GM23338 (cell line): ENCODE results near the gene NLN. TPM values are rescaled to one million over a fixed set of nuclear protein-coding genes. Genes with fewer than 3 reads are reported as not detected.

ENCODE experiments used
- ATAC-seq: fragments of 200-7000 bp; cut with Tn5 transposase; 3 replicates; pipeline ENCODE4 v1.9.1; 2020
- DNase-seq: peaks from one replicate; pipeline ENCODE4 v3.0.0-alpha.2; 2015; ENCODE audit warnings: low spot score
- H2AFZ ChIP-seq: fragments of 200-600 bp; sonication (generic); 2 replicates; pipeline ENCODE4 v1.8.0; 2016; ENCODE audit warnings: antibody characterized with exemption, mild to moderate bottlenecking, moderate library complexity
- H3F3A ChIP-seq: fragments of 200-600 bp; sonication (generic); replicated peaks from 2 replicates; pipeline ENCODE4 v1.8.0; 2017; ENCODE audit warnings: antibody characterized with exemption, mixed run types, low read depth
- H3K27ac ChIP-seq: fragments of 200-600 bp; sonication (generic); 2 replicates; pipeline ENCODE4 v1.6.1; 2016; ENCODE audit warnings: low read depth
- H3K27me3 ChIP-seq: fragments of 200-600 bp; sonication (generic); 2 replicates; pipeline ENCODE4 v1.8.0; 2016; ENCODE audit warnings: mild to moderate bottlenecking, mixed run types, moderate library complexity; ENCODE audit not compliant: insufficient read depth
- H3K36me3 ChIP-seq: fragments of 200-600 bp; sonication (generic); 2 replicates; pipeline ENCODE4 v1.8.0; 2016; ENCODE audit warnings: mild to moderate bottlenecking; ENCODE audit not compliant: insufficient read depth
- H3K4me1 ChIP-seq: fragments of 200-600 bp; sonication (generic); 2 replicates; pipeline ENCODE4 v1.8.0; 2016; ENCODE audit warnings: mild to moderate bottlenecking, moderate library complexity; ENCODE audit not compliant: insufficient read depth
- H3K4me2 ChIP-seq: fragments of 200-600 bp; sonication (generic); 2 replicates; pipeline ENCODE4 v1.7.1; 2017; ENCODE audit warnings: mixed run types
- H3K4me3 ChIP-seq: fragments of 200-600 bp; sonication (generic); 2 replicates; pipeline ENCODE4 v1.6.1; 2016; ENCODE audit warnings: mixed run types
- H3K79me2 ChIP-seq: fragments of 200-600 bp; sonication (generic); replicated peaks from 2 replicates; pipeline ENCODE4 v1.8.0; 2017; ENCODE audit warnings: mild to moderate bottlenecking; ENCODE audit not compliant: insufficient read depth
- H3K9me2 ChIP-seq: fragments of 200-600 bp; sonication (generic); 2 replicates; pipeline ENCODE4 v1.8.0; 2017; ENCODE audit not compliant: insufficient read depth
- H4K20me1 ChIP-seq: fragments of 200-600 bp; sonication (generic); replicated peaks from 2 replicates; pipeline ENCODE4 v1.8.0; 2017; ENCODE audit warnings: mild to moderate bottlenecking; ENCODE audit not compliant: insufficient read depth
- H3K27ac Mint-ChIP-seq: 2 replicates; pipeline ENCODE4 v1.8.0; 2020; ENCODE audit warnings: inconsistent platforms, mild to moderate bottlenecking, moderate library complexity, mixed read lengths
- H3K27me3 Mint-ChIP-seq: 3 replicates; pipeline ENCODE4 v1.8.0; 2022; ENCODE audit warnings: low read depth, mild to moderate bottlenecking, moderate library complexity, mixed read lengths, inconsistent platforms; ENCODE audit not compliant: insufficient read depth, poor library complexity
- H3K36me3 Mint-ChIP-seq: 3 replicates; pipeline ENCODE4 v1.8.0; 2021; ENCODE audit warnings: low read depth, mild to moderate bottlenecking, inconsistent platforms, moderate library complexity, mixed read lengths
- H3K4me1 Mint-ChIP-seq: 3 replicates; pipeline ENCODE4 v1.8.0; 2020; ENCODE audit warnings: mild to moderate bottlenecking, inconsistent platforms, mixed read lengths
- H3K4me3 Mint-ChIP-seq: 3 replicates; pipeline ENCODE4 v1.8.0; 2021; ENCODE audit warnings: moderate library complexity, mild to moderate bottlenecking, inconsistent platforms, mixed read lengths
- H3K9me3 Mint-ChIP-seq: 3 replicates; pipeline ENCODE4 v1.8.0; 2020; ENCODE audit warnings: moderate library complexity, mild to moderate bottlenecking, inconsistent platforms, mixed read lengths
- CREB1 ChIP-seq: fragments of 250-450 bp; sonication (Bioruptor Pico); IDR thresholded peaks from 2 replicates; pipeline ENCODE4 v1.5.0; 2020; ENCODE audit warnings: low read depth, mild to moderate bottlenecking, moderate library complexity
- EZH2 ChIP-seq: fragments of 200-600 bp; sonication (generic); IDR thresholded peaks from one replicate; pipeline ENCODE4 v1.8.0; 2017; ENCODE audit warnings: antibody characterized with exemption, mild to moderate bottlenecking, low read depth; ENCODE audit not compliant: unreplicated experiment
- JUNB ChIP-seq: IDR thresholded peaks from one replicate; pipeline ENCODE4 v1.6.1; 2016; ENCODE audit warnings: antibody characterized with exemption; ENCODE audit not compliant: unreplicated experiment
- NANOG ChIP-seq: IDR thresholded peaks from 2 replicates; pipeline ENCODE4 v1.6.1; 2016; ENCODE audit warnings: antibody characterized with exemption, borderline replicate concordance
- POLR2AphosphoS5 ChIP-seq: IDR thresholded peaks from 2 replicates; pipeline ENCODE4 v1.6.1; 2016; ENCODE audit warnings: antibody characterized with exemption, low read depth
- ZNF114 ChIP-seq: fragments of 250-450 bp; sonication (Bioruptor Pico); IDR thresholded peaks from 2 replicates; pipeline ENCODE4 v1.5.0; 2020; ENCODE audit warnings: mild to moderate bottlenecking, moderate library complexity
- ZNF331 ChIP-seq: fragments of 250-450 bp; sonication (Bioruptor Pico); IDR thresholded peaks from 2 replicates; pipeline ENCODE4 v1.5.0; 2020; ENCODE audit warnings: low read depth, mild to moderate bottlenecking, moderate library complexity
- ZNF462 ChIP-seq: fragments of 250-450 bp; sonication (Bioruptor Pico); IDR thresholded peaks from 2 replicates; pipeline ENCODE4 v1.5.0; 2020; ENCODE audit warnings: mild to moderate bottlenecking, moderate library complexity
- polyA plus RNA-seq: library from polyadenylated mRNA; unstranded; fragments of >200 nt; fragmentation: Nextera tagmentation; extraction: Ambion mirVana; gene quantifications from 2 replicates; pipeline ENCODE4 v1.2.1, GENCODE V29; 2016
- total RNA-seq: library from RNA; depleted of rRNA; stranded (reverse); fragments of >200 nt; shearing (Covaris generic); gene quantifications from 2 replicates; pipeline ENCODE4 v1.2.3, GENCODE V29; 2014
- TF ChIP-seq, protein P1 (sequence below), 2 experiments: fragments of 200-600 bp in 1 of 2; sonication (generic) in 1 of 2; conservative IDR thresholded peaks; 2 replicates each; pipeline versions ENCODE4 v1.5.1 to v1.6.1; 2016 to 2017; ENCODE audit warnings: antibody characterized with exemption in 2 of 2, low read depth in 2 of 2, mild to moderate bottlenecking in 2 of 2, moderate library complexity in 1 of 2

Gene NLN
- total and polyA plus RNA-seq, 2 experiments from 2014 or later = 56.4 to 168 TPM

GRCh38 chr5:65809817-65810531, 88.0 kb downstream of the NLN start (continued):
- TF ChIP-seq ZNF462 (no peak), EZH2 (no peak), CREB1 (no peak), POLR2AphosphoS5 (no peak), JUNB (no peak)

DNA sequence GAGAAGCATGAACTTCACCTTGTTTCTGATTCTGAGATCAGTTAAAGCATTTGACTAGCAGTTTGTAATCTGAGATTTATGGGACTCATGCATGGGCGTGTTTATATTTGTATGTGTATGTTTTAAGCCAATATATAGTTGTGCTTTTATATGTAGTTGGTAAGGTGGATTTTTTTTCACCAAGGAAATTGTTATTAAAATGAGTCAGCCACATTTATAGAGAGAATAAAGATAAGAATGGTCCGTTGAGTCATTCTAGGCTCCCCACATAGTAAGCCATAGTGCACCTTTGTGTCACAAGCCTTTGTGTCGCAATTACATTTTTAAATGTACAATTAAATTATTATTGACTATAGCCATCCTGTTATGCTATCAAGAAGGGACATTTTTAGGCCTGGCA, 89.0 kb downstream of the NLN start:
- DNase-seq (no peak), ATAC-seq (no peak)
- no peaks in the 10 kb centered on the region for H3F3A ChIP-seq
- H3K4me1 Mint-ChIP-seq = no peaks in the 10 kb centered on the region; the same call in 2 of the 3 replicates
- peaks cover 79% of the 10 kb centered on the region for H3K36me3 Mint-ChIP-seq
- no peak overlapping the region for H3K27ac Mint-ChIP-seq
- H3K4me3 Mint-ChIP-seq = no peak overlapping the region
- H2AFZ ChIP-seq = no peak overlapping the region
- H4K20me1 ChIP-seq = 0 out of 2 replicates have a peak, but pooled peaks cover 13% of the 10 kb centered on the region
- H3K4me1 ChIP-seq = no peaks in the 10 kb centered on the region
- no peaks in the 10 kb centered on the region for H3K79me2 ChIP-seq
- H3K27me3 Mint-ChIP-seq = peaks cover 2% of the 10 kb centered on the region
- no peaks in the 10 kb centered on the region for H3K9me2 ChIP-seq
- no peaks in the 10 kb centered on the region for H3K9me3 Mint-ChIP-seq
- no peaks in the 10 kb centered on the region for H3K27me3 ChIP-seq
- H3K4me3 ChIP-seq = no peak overlapping the region
- peaks cover 41% of the 10 kb centered on the region; the same call in 1 of the 2 replicates for H3K36me3 ChIP-seq
- H3K27ac ChIP-seq = no peak overlapping the region
- no peak overlapping the region for H3K4me2 ChIP-seq
- TF ChIP-seq ZNF114 (CRISPR knock-in tag) (no peak), EZH2 (no peak), NANOG (no peak), ZNF331 (CRISPR knock-in tag) (no peak), POLR2AphosphoS5 (no peak), CREB1 (no peak)
- TF ChIP-seq, protein P1, sequence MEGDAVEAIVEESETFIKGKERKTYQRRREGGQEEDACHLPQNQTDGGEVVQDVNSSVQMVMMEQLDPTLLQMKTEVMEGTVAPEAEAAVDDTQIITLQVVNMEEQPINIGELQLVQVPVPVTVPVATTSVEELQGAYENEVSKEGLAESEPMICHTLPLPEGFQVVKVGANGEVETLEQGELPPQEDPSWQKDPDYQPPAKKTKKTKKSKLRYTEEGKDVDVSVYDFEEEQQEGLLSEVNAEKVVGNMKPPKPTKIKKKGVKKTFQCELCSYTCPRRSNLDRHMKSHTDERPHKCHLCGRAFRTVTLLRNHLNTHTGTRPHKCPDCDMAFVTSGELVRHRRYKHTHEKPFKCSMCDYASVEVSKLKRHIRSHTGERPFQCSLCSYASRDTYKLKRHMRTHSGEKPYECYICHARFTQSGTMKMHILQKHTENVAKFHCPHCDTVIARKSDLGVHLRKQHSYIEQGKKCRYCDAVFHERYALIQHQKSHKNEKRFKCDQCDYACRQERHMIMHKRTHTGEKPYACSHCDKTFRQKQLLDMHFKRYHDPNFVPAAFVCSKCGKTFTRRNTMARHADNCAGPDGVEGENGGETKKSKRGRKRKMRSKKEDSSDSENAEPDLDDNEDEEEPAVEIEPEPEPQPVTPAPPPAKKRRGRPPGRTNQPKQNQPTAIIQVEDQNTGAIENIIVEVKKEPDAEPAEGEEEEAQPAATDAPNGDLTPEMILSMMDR (conservative IDR thresholded peaks at IDR 0.05; ENCODE audit: low read depth in 2 of 2) = no peak
